Liver (tissue), 9 donors: ENCODE data around the gene SESTD1. TPM values are rescaled to one million over a fixed set of nuclear protein-coding genes. Genes with fewer than 3 reads are reported as not detected.

Experiments
- DNase-seq: peaks from one replicate; pipeline ENCODE4 v3.0.0-alpha.2; 2017; ENCODE audit warnings: low spot score
- H3K27ac ChIP-seq, 2 donors: one replicate each; pipeline ENCODE4 v1.7.0; 2013; ENCODE audit warnings: inconsistent platforms in 2 of 2, low read length in 2 of 2, control low read depth in 1 of 2, low read depth in 1 of 2, mild to moderate bottlenecking in 1 of 2
- H3K27me3 ChIP-seq, 4 donors: one replicate each; pipeline versions ENCODE4 v1.6.1 to v1.7.0; 2013; ENCODE audit warnings: low read length in 3 of 4, inconsistent platforms in 1 of 4, mild to moderate bottlenecking in 1 of 4, moderate library complexity in 1 of 4; ENCODE audit not compliant: control insufficient read depth in 4 of 4, insufficient read depth in 4 of 4
- H3K36me3 ChIP-seq, 4 donors: one replicate each; pipeline versions ENCODE4 v1.6.1 to v1.7.0; 2013; ENCODE audit warnings: low read length in 3 of 4, mild to moderate bottlenecking in 3 of 4, low read depth in 1 of 4, moderate library complexity in 1 of 4; ENCODE audit not compliant: control insufficient read depth in 4 of 4, insufficient read depth in 3 of 4
- H3K4me1 ChIP-seq, 4 donors: one replicate each; pipeline versions ENCODE4 v1.6.1 to v1.7.0; 2013; ENCODE audit warnings: low read length in 3 of 4, mild to moderate bottlenecking in 3 of 4, moderate library complexity in 1 of 4; ENCODE audit not compliant: control insufficient read depth in 4 of 4, insufficient read depth in 4 of 4
- H3K4me3 ChIP-seq, 3 donors: one replicate each; pipeline versions ENCODE4 v1.6.1 to v1.7.0; 2013; ENCODE audit warnings: low read length in 3 of 3, control low read depth in 1 of 3, low read depth in 1 of 3, mild to moderate bottlenecking in 1 of 3
- H3K9ac ChIP-seq, 2 donors: one replicate each; pipeline ENCODE4 v1.7.0; 2013; ENCODE audit warnings: low read length in 2 of 2, mild to moderate bottlenecking in 2 of 2, moderate library complexity in 2 of 2, control low read depth in 1 of 2, low read depth in 1 of 2
- H3K9me3 ChIP-seq, 4 donors: one replicate each; pipeline versions ENCODE4 v1.6.1 to v1.7.0; 2013; ENCODE audit warnings: low read length in 3 of 4; ENCODE audit not compliant: control insufficient read depth in 4 of 4
- ATF3 ChIP-seq: IDR thresholded peaks from 2 replicates; pipeline ENCODE4 v1.6.1; 2016; ENCODE audit warnings: antibody characterized with exemption
- EGR1 ChIP-seq, 2 donors: IDR thresholded peaks; 2 replicates each; pipeline ENCODE4 v1.6.1; 2016 to 2018; ENCODE audit warnings: antibody characterized with exemption in 2 of 2, low read depth in 2 of 2
- FOXA1 ChIP-seq: IDR thresholded peaks from 2 replicates; pipeline ENCODE4 v1.6.1; 2016; ENCODE audit warnings: antibody characterized with exemption
- FOXA2 ChIP-seq: IDR thresholded peaks from 2 replicates; pipeline ENCODE4 v1.6.1; 2016; ENCODE audit warnings: antibody characterized with exemption
- HNF4A ChIP-seq, 2 donors: conservative IDR thresholded peaks; 2 replicates each; pipeline ENCODE4 v1.6.1; 2016; ENCODE audit warnings: antibody characterized with exemption in 2 of 2, mild to moderate bottlenecking in 2 of 2
- HNF4G ChIP-seq: IDR thresholded peaks from 2 replicates; pipeline ENCODE4 v1.6.1; 2016; ENCODE audit warnings: antibody characterized with exemption
- JUND ChIP-seq, 2 donors: IDR thresholded peaks; 2 replicates each; pipeline ENCODE4 v1.6.1; 2016; ENCODE audit warnings: antibody characterized with exemption in 2 of 2
- NR2F2 ChIP-seq: IDR thresholded peaks from 2 replicates; pipeline ENCODE4 v1.6.1; 2016; ENCODE audit warnings: antibody characterized with exemption
- RAD21 ChIP-seq, 2 donors: IDR thresholded peaks; 2 replicates each; pipeline ENCODE4 v1.6.1; 2016; ENCODE audit warnings: antibody characterized with exemption in 2 of 2, mild to moderate bottlenecking in 2 of 2
- RXRA ChIP-seq, 2 donors: IDR thresholded peaks; 2 replicates each; pipeline ENCODE4 v1.6.1; 2017 to 2018; ENCODE audit warnings: antibody characterized with exemption in 2 of 2, mild to moderate bottlenecking in 1 of 2
- SP1 ChIP-seq: IDR thresholded peaks from 2 replicates; pipeline ENCODE4 v1.6.1; 2018; ENCODE audit warnings: antibody characterized with exemption, mild to moderate bottlenecking
- TAF1 ChIP-seq: conservative IDR thresholded peaks from 2 replicates; pipeline ENCODE4 v1.6.1; 2016; ENCODE audit warnings: antibody characterized with exemption, mild to moderate bottlenecking
- YY1 ChIP-seq: IDR thresholded peaks from 2 replicates; pipeline ENCODE4 v1.6.1; 2016; ENCODE audit warnings: antibody characterized with exemption, mild to moderate bottlenecking
- WGBS: extraction: QIAGEN DNeasy Blood & Tissue Kit; methylation state at CpG from one replicate; pipeline ENCODE4 v1.1.7; 2013; 5-methylcytosine and 5-hydroxymethylcytosine counted together
- polyA plus RNA-seq, 2 donors: library from polyadenylated mRNA; stranded (reverse) in 1 of 2; unstranded in 1 of 2; fragments of 200-250 nt in 1 of 2; fragments of >200 nt in 1 of 2; fragmentation: Nextera tagmentation in 1 of 2; extraction: Ambion mirVana in 1 of 2; gene quantifications; one replicate each; pipeline versions ENCODE4 v1.2.1 to v1.2.3, GENCODE V29; 2013 to 2015
- total RNA-seq, 2 donors: library from RNA; depleted of rRNA; stranded (reverse); fragments of >200 nt; gene quantifications; one replicate each; pipeline ENCODE4 v1.2.3, GENCODE V29; 2014
- TF ChIP-seq, protein P1 (sequence below): IDR thresholded peaks from 2 replicates; pipeline ENCODE4 v1.6.1; 2016; ENCODE audit warnings: antibody characterized with exemption
- TF ChIP-seq, protein P2 (sequence below): IDR thresholded peaks from 2 replicates; pipeline ENCODE4 v1.6.1; 2016; ENCODE audit warnings: antibody characterized with exemption
- TF ChIP-seq, protein P3 (sequence below): IDR thresholded peaks from 2 replicates; pipeline ENCODE4 v1.6.1; 2016; ENCODE audit warnings: antibody characterized with exemption, mild to moderate bottlenecking
- donor health status: healthy.
- donor health status: healthy.
- donor health status: healthy.
- donor health status: healthy.
- donor health status: healthy.

The SESTD1 gene
- total and polyA plus RNA-seq, 4 donors, result 6.3 to 10.1 (median 7.4) TPM

- no peak for TF ChIP-seq HNF4G
- TF ChIP-seq HNF4A (conservative IDR thresholded peaks at IDR 0.05), result no peak
- TF ChIP-seq ATF3, result no peak
- no peak for TF ChIP-seq RAD21 (IDR thresholded peaks at IDR 0.05)
- TF ChIP-seq FOXA2, result no peak
Observed at GRCh38 chr2:179180242-179180641, 84.4 kb downstream of the SESTD1 start (continued).

- Histone ChIP-seq H3K4me3 (no peak overlapping the region), H3K27me3 (no peaks in the 10 kb centered on the region), H3K4me1 (peaks cover 0 to 1% (median 0%) of the 10 kb centered on the region in 4 donors), H3K36me3 (peaks cover 0 to 5% (median 2%) of the 10 kb centered on the region in 4 donors), H3K9me3 (no peaks in the 10 kb centered on the region), H3K27ac (no peak overlapping the region), H3K9ac (no peak overlapping the region)
- no peak for DNase-seq
- 97% methylated on average over 2 of the region's 2 CpGs for WGBS
- TF ChIP-seq, protein P1, sequence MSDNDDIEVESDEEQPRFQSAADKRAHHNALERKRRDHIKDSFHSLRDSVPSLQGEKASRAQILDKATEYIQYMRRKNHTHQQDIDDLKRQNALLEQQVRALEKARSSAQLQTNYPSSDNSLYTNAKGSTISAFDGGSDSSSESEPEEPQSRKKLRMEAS, result no peak
- no peak for TF ChIP-seq FOXA2
- TF ChIP-seq, protein P2, sequence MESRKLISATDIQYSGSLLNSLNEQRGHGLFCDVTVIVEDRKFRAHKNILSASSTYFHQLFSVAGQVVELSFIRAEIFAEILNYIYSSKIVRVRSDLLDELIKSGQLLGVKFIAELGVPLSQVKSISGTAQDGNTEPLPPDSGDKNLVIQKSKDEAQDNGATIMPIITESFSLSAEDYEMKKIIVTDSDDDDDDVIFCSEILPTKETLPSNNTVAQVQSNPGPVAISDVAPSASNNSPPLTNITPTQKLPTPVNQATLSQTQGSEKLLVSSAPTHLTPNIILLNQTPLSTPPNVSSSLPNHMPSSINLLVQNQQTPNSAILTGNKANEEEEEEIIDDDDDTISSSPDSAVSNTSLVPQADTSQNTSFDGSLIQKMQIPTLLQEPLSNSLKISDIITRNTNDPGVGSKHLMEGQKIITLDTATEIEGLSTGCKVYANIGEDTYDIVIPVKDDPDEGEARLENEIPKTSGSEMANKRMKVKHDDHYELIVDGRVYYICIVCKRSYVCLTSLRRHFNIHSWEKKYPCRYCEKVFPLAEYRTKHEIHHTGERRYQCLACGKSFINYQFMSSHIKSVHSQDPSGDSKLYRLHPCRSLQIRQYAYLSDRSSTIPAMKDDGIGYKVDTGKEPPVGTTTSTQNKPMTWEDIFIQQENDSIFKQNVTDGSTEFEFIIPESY, result no peak
- TF ChIP-seq HNF4G, result no peak
- TF ChIP-seq, protein P3, sequence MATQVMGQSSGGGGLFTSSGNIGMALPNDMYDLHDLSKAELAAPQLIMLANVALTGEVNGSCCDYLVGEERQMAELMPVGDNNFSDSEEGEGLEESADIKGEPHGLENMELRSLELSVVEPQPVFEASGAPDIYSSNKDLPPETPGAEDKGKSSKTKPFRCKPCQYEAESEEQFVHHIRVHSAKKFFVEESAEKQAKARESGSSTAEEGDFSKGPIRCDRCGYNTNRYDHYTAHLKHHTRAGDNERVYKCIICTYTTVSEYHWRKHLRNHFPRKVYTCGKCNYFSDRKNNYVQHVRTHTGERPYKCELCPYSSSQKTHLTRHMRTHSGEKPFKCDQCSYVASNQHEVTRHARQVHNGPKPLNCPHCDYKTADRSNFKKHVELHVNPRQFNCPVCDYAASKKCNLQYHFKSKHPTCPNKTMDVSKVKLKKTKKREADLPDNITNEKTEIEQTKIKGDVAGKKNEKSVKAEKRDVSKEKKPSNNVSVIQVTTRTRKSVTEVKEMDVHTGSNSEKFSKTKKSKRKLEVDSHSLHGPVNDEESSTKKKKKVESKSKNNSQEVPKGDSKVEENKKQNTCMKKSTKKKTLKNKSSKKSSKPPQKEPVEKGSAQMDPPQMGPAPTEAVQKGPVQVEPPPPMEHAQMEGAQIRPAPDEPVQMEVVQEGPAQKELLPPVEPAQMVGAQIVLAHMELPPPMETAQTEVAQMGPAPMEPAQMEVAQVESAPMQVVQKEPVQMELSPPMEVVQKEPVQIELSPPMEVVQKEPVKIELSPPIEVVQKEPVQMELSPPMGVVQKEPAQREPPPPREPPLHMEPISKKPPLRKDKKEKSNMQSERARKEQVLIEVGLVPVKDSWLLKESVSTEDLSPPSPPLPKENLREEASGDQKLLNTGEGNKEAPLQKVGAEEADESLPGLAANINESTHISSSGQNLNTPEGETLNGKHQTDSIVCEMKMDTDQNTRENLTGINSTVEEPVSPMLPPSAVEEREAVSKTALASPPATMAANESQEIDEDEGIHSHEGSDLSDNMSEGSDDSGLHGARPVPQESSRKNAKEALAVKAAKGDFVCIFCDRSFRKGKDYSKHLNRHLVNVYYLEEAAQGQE, result no peak
- no peak for TF ChIP-seq NR2F2
- no peak for TF ChIP-seq TAF1
- no peak for TF ChIP-seq JUND (IDR thresholded peaks at IDR 0.05)
- TF ChIP-seq RAD21 (IDR thresholded peaks at IDR 0.05), result no peak
- no peak for TF ChIP-seq HNF4A (conservative IDR thresholded peaks at IDR 0.05)
- TF ChIP-seq FOXA1, result no peak
- no peak for TF ChIP-seq RXRA (IDR thresholded peaks at IDR 0.05)
Observed at GRCh38 chr2:179179719-179180118, 84.9 kb downstream of the SESTD1 start.

GRCh38 chr2:179177694-179178093 is 86.9 kb downstream of the SESTD1 start:
- Histone ChIP-seq H3K9me3 (no peaks in the 10 kb centered on the region), H3K4me3 (no peak overlapping the region), H3K4me1 (peaks cover 0 to 1% (median 0%) of the 10 kb centered on the region in 4 donors), H3K27me3 (no peaks in the 10 kb centered on the region), H3K27ac (no peak overlapping the region), H3K9ac (no peak overlapping the region), H3K36me3 (peaks cover 0 to 5% (median 2%) of the 10 kb centered on the region in 4 donors)
- DNase-seq, result no peak
- 94% methylated on average over 1 of the region's 1 CpG for WGBS
- TF ChIP-seq RXRA (IDR thresholded peaks at IDR 0.05) (no peak), NR2F2 (no peak), ATF3 (no peak), YY1 (no peak), FOXA1 (no peak), JUND (IDR thresholded peaks at IDR 0.05) (no peak), FOXA2 (no peak), EGR1 (IDR thresholded peaks at IDR 0.05; ENCODE audit: low read depth in 2 of 2) (no peak), HNF4G (no peak), SP1 (no peak), HNF4A (conservative IDR thresholded peaks at IDR 0.05) (no peak)
- TF ChIP-seq, protein P2, result no peak
- TF ChIP-seq, protein P3, result no peak
